ENCODE data around the gene UBXN1. TPM values are rescaled to one million over a fixed set of nuclear protein-coding genes. Genes with fewer than 3 reads are reported as not detected.

The UBXN1 gene
- total RNA-seq, 1 experiment from 2014 or later, result 94.2 TPM

- DNase-seq (ENCODE audit: low read depth, low spot score) (no peak), ATAC-seq (no peak)
- CTCF ChIA-PET, result interaction anchor here (1.0 to 1.4 kb wide), 2 partner anchors 119 to 273 kb away, joined by 3 to 4 read pairs; partner anchors contain the start of gene TMEM179B
- peak overlapping the region; percentile 100 for H3K9ac ChIP-seq (ENCODE audit: low read length)
- H3K9me2 ChIP-seq (ENCODE audit: insufficient read depth), result no peaks in the 10 kb centered on the region
- RAD21 ChIA-PET (ENCODE audit: low non-redundant PET in 1 of 2, low total read pairs in 2 of 2, uncharacterized antibody in 2 of 2, unreplicated experiment in 2 of 2), result interaction anchor here in 1 of 2 experiments (0.6 kb wide), 1 partner anchor 68 kb away, joined by 6 read pairs; no protein-coding TSS in a partner anchor
- intact Hi-C loops (cut with micrococcal nuclease), result no loop called here
- no TSS peak for BruUV-seq (replicated peaks)
- H3K27ac ChIP-seq (ENCODE audit: low read depth, low read length), result peak overlapping the region; percentile 96
- H3K27me3 ChIP-seq (ENCODE audit: insufficient read depth, low read length), result no peaks in the 10 kb centered on the region
- peak overlapping the region; percentile 98; the same call in 1 of the 2 replicates for H3K4me2 ChIP-seq (ENCODE audit: low read length)
- H3K9me3 ChIP-seq (ENCODE audit: control insufficient read depth in 1 of 2, insufficient read depth in 1 of 2, low read depth in 1 of 2, low read length in 2 of 2), result no peaks in the 10 kb centered on the region
- POLR2A ChIA-PET, result interaction anchor here (0.8 to 8.9 kb wide), 11 partner anchors 13 to 273 kb away, joined by 3 to 195 read pairs (median 4); partner anchors contain the start of genes B3GAT3, EEF1G, GANAB and HNRNPUL2
- peaks cover 8 to 27% of the 10 kb centered on the region in 2 experiments; a peak in 3 of 4 replicates for H3K36me3 ChIP-seq (ENCODE audit: control insufficient read depth in 1 of 2, insufficient read depth in 2 of 2, low read length in 2 of 2)
- H4K20me1 ChIP-seq (ENCODE audit: insufficient read depth), result no peaks in the 10 kb centered on the region
- no peak overlapping the region for H2AFZ ChIP-seq (ENCODE audit: low read depth, low read length, poor library complexity, severe bottlenecking)
- no peak overlapping the region for H3K4me3 ChIP-seq (replicated peaks in 1 of 2; ENCODE audit: low read depth in 1 of 2, low read length in 2 of 2)
- TF ChIP-seq POLR2AphosphoS5 (IDR thresholded peaks at IDR 0.05; ENCODE audit: low read depth, low read length), result peak; percentile 35; the same call in 1 of the 2 replicates
- no peak for TF ChIP-seq SRF (IDR thresholded peaks at IDR 0.05; ENCODE audit: low read depth)
- TF ChIP-seq SIN3A (IDR thresholded peaks at IDR 0.05; ENCODE audit: low read depth), result no peak
- TF ChIP-seq SP1 (IDR thresholded peaks at IDR 0.05; ENCODE audit: low read depth), result no peak
- peaks cover 79% of the 10 kb centered on the region for H3K79me2 ChIP-seq (ENCODE audit: insufficient read depth, low read length)
- H3K4me1 ChIP-seq (ENCODE audit: control insufficient read depth in 1 of 2, insufficient read depth in 2 of 2, low read length in 2 of 2), result peaks cover 30 to 58% of the 10 kb centered on the region in 2 experiments; a peak in 3 of 4 replicates
Observed at GRCh38 chr11:62667460-62667859, 11.4 kb downstream of the UBXN1 start.

GRCh38 chr11:62666259-62666926 is 12.5 kb downstream of the UBXN1 start:
- Histone ChIP-seq H3K79me2 (ENCODE audit: insufficient read depth, low read length) (peaks cover 68% of the 10 kb centered on the region), H3K4me3 (replicated peaks in 1 of 2; ENCODE audit: low read depth in 1 of 2, low read length in 2 of 2) (peak overlapping the region; percentile 99), H3K4me1 (ENCODE audit: control insufficient read depth in 1 of 2, insufficient read depth in 2 of 2, low read length in 2 of 2) (peaks cover 30 to 54% of the 10 kb centered on the region in 2 experiments; a peak in 3 of 4 replicates), H4K20me1 (ENCODE audit: insufficient read depth) (no peaks in the 10 kb centered on the region), H3K9me3 (ENCODE audit: control insufficient read depth in 1 of 2, insufficient read depth in 1 of 2, low read depth in 1 of 2, low read length in 2 of 2) (no peaks in the 10 kb centered on the region), H3K9me2 (ENCODE audit: insufficient read depth) (no peaks in the 10 kb centered on the region), H3K4me2 (ENCODE audit: low read length) (peak overlapping the region; percentile 98), H3K27ac (ENCODE audit: low read depth, low read length) (peak overlapping the region; percentile 96), H3K27me3 (ENCODE audit: insufficient read depth, low read length) (no peaks in the 10 kb centered on the region), H3K9ac (ENCODE audit: low read length) (peak overlapping the region; percentile 100), H3K36me3 (ENCODE audit: control insufficient read depth in 1 of 2, insufficient read depth in 2 of 2, low read length in 2 of 2) (peaks cover 11 to 32% of the 10 kb centered on the region in 2 experiments; a peak in 3 of 4 replicates), H2AFZ (ENCODE audit: low read depth, low read length, poor library complexity, severe bottlenecking) (no peak overlapping the region)
- BruUV-seq (replicated peaks), result no TSS peak
- peak; percentile 2; the same call in 1 of the 2 replicates for ATAC-seq
- intact Hi-C loops (cut with micrococcal nuclease), result no loop called here
- RAD21 ChIA-PET (ENCODE audit: low non-redundant PET in 1 of 2, low total read pairs in 2 of 2, uncharacterized antibody in 2 of 2, unreplicated experiment in 2 of 2), result no interaction called here
- peak; percentile 42 for TF ChIP-seq POLR2AphosphoS5 (IDR thresholded peaks at IDR 0.05; ENCODE audit: low read depth, low read length)
- no peak for TF ChIP-seq CTCF (IDR thresholded peaks at IDR 0.05 in 2 of 3, conservative IDR thresholded peaks at IDR 0.05 in 1 of 3; ENCODE audit: borderline replicate concordance in 1 of 3, insufficient read depth in 1 of 3, low read depth in 2 of 3, low read length in 2 of 3)
- TF ChIP-seq TCF7L2 (IDR thresholded peaks at IDR 0.05; ENCODE audit: borderline replicate concordance, extremely low read depth, insufficient read depth, insufficient read length), result no peak
- peak; percentile 19 for TF ChIP-seq POLR2A (IDR thresholded peaks at IDR 0.05; ENCODE audit: borderline replicate concordance, extremely low read depth, insufficient read depth, insufficient read length)
- CTCF ChIA-PET, result interaction anchor here (1.6 to 1.9 kb wide), 2 partner anchors 11 to 120 kb away, joined by 5 to 6 read pairs; no protein-coding TSS in a partner anchor
- POLR2A ChIA-PET, result interaction anchor here (1.0 to 8.9 kb wide), 13 partner anchors 8 to 272 kb away, joined by 3 to 195 read pairs (median 6); partner anchors contain the start of genes B3GAT3, EEF1G, GANAB and INTS5
- DNase-seq (ENCODE audit: low read depth, low spot score), result no peak

Data from HCT116 (cell line).